HG02884 (cell line): ENCODE results near the gene MYD88.
A peak's percentile ranks its signal among the peaks of the same experiment; 100 is the strongest.

ENCODE experiments used
- ATAC-seq: cut with Tn5 transposase; IDR thresholded peaks from one replicate; pipeline ENCODE4 v1.9.1; 2021; ENCODE audit warnings: mild to moderate bottlenecking, moderate library complexity; ENCODE audit not compliant: unreplicated experiment

Gene MYD88

DNA sequence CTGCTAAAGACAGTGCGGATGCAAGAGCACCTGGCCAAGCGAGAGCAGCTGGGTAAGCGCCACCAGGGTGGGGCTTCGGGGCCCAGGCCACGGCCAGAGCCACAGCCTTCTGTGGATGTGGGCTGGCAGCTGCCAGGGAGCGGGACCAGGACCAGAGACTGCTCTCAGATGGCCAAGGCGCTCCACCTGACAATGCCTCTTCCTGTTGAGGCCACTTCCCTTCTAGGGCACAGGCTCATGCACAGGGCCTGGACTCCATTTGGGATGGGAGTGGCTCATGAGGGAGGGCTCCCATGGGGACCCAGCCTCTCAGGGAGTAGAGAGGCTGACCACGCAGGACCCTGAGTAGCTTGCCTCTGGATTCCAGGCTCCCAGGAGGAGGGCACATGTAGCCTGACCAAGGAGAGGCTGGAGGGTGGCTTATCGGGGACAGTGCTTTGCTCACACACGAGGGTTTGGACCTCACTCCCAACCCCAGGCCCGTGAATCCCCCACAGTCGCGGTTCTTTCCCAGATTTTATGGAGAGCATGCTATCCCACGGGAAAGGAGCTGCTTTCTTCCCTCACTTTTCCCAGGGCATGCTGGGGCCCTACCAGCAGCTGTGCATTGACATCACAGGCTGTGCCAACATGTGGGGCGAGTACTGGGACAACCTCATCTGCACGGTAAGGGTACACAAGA, 26.6 kb upstream of the MYD88 start:
- no peak for ATAC-seq

- ATAC-seq: no peak
Measured at GRCh38 chr3:38112378-38112761, 26.1 kb upstream of the MYD88 start.

- no peak for ATAC-seq
Measured at GRCh38 chr3:38114052-38114874, 24.2 kb upstream of the MYD88 start.

- no peak for ATAC-seq
Measured at GRCh38 chr3:38114875-38115644, 23.4 kb upstream of the MYD88 start.

GRCh38 chr3:38115645-38116427, 22.6 kb upstream of the MYD88 start:
- no peak for ATAC-seq

DNA sequence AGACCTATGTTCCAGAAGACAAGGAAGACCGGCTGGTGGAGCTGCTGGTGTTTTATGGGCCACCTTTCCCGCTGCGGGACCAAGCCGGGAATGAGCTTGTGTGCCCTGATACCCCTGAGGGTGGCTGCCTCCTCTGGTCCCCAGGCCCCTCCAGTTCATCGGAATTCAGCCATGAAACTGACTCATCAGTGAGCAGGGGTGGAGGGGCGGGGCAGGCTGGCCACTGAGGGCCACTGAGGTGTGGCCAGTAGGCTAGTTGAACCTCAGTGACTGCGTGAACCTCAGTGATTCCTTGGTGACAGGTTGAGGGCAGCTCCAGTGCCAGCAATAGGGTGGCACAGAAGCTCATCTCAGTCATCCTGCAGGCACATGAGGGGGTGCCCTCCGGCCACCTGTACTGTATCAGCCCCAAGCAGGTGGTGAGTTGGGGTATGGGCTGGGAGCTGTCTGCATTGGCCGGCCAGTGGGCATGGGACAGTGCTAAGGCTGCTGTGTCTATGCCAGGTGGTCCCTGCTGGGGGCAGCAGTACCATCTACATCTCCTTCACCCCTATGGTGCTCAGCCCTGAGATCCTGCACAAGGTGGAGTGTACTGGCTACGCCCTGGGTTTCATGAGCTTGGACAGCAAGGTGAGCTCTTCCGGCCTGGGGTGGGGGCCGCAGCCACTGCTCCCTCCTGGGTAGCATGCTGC, 21.8 kb upstream of the MYD88 start:
- no peak for ATAC-seq

GRCh38 chr3:38117163-38117716, 21.2 kb upstream of the MYD88 start:
- ATAC-seq: no peak

- ATAC-seq: peak; percentile 78
Measured at GRCh38 chr3:38117748-38118420, 20.6 kb upstream of the MYD88 start.

- peak; percentile 7 for ATAC-seq
Measured at GRCh38 chr3:38118421-38119247, 19.8 kb upstream of the MYD88 start.

- ATAC-seq: no peak
Measured at GRCh38 chr3:38119248-38119544, 19.3 kb upstream of the MYD88 start.

- ATAC-seq: no peak
Measured at GRCh38 chr3:38119821-38120692, 18.4 kb upstream of the MYD88 start.

GRCh38 chr3:38120693-38121450, 17.6 kb upstream of the MYD88 start:
- ATAC-seq: no peak

DNA sequence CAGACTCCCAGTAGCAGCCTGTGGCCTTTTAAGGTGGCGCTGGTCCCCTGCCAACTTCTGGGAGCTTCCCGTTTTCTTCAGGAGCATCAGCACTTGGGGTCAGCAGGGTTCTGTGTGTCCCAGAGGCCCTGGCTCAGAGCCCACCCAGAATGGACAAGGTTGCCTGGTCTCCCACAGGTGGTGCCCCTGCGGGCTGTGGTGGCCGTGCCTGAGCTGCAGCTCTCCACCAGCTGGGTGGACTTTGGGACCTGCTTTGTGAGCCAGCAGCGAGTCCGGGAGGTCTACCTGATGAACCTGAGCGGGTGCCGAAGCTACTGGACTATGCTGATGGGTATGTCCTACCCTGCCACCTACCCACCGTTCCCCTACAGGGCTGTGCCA, 17.0 kb upstream of the MYD88 start:
- no peak for ATAC-seq

GRCh38 chr3:38121832-38122461, 16.5 kb upstream of the MYD88 start:
- no peak for ATAC-seq

DNA sequence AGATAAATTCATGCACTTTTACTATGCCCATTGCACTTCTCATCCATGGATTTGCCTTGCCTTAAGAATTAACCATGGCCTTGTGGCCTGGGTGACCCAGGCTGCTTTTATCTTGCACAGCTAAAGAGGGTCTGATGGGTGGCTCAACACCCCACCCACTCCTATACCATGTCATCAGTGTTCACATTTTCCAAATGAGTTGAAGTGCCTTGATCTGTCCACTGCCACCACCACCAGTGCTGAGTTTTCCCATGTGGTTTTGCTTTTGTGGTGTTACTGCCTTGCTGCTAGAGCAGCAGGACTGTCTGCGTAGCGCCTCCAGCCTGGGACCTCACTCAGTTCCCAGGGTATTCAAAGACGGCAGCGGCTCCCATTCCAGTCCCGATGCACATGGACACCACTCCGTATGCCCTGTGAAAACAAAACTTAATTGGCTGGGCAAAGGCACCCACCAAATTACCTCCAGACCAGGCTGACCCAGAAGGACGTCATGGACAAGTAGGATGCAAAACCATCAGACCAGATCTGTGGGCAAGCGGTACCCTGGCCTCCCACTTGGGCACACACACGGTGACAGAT, 15.7 kb upstream of the MYD88 start:
- no peak for ATAC-seq
